Epithelial cell of proximal tubule (primary cell): ENCODE measurements around the gene KRTAP10-11. TPM values are rescaled to one million over a fixed set of nuclear protein-coding genes. Genes with fewer than 3 reads are reported as not detected.

Experiments used
- DNase-seq: peaks from one replicate; pipeline ENCODE4 v3.0.0-alpha.2; 2011; ENCODE audit warnings: low read depth
- H3K4me3 ChIP-seq: 2 replicates; pipeline ENCODE4 v1.5.1; 2011; ENCODE audit warnings: low read depth, mild to moderate bottlenecking, low read length
- total RNA-seq: library from RNA; depleted of rRNA; stranded (reverse); fragments of >200 nt; gene quantifications from 2 replicates; pipeline ENCODE4 v1.2.3, GENCODE V29; 2015
- TF ChIP-seq, protein P1 (sequence below): conservative IDR thresholded peaks from 2 replicates; pipeline ENCODE4 v1.5.1; 2012; ENCODE audit warnings: low read depth, mild to moderate bottlenecking, low read length

The KRTAP10-11 gene
- total RNA-seq, 1 donor from 2014 or later = not detected

DNA sequence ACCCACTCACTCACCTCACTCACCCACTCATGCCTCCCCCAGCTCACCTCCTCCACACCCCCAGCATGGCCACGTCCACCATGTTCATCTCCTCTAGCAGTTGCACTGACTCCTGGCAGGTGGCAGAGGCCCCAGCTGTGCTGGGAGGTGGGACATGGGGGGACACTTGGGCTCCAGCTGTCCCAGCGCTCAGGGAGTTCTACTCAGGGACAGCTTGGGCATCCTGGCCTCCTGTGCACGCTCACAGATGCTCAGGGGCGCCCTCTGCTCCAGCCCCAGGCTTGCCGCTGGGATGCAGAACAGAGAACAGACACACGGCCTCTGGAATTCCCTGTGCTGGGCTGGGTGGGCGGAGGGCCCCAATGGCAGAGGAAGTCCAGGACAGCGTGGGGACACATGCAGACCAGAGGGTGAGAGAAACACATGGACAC, 29.1 kb upstream of the KRTAP10-11 start:
- H3K4me3 ChIP-seq = no peak overlapping the region
- TF ChIP-seq, protein P1, sequence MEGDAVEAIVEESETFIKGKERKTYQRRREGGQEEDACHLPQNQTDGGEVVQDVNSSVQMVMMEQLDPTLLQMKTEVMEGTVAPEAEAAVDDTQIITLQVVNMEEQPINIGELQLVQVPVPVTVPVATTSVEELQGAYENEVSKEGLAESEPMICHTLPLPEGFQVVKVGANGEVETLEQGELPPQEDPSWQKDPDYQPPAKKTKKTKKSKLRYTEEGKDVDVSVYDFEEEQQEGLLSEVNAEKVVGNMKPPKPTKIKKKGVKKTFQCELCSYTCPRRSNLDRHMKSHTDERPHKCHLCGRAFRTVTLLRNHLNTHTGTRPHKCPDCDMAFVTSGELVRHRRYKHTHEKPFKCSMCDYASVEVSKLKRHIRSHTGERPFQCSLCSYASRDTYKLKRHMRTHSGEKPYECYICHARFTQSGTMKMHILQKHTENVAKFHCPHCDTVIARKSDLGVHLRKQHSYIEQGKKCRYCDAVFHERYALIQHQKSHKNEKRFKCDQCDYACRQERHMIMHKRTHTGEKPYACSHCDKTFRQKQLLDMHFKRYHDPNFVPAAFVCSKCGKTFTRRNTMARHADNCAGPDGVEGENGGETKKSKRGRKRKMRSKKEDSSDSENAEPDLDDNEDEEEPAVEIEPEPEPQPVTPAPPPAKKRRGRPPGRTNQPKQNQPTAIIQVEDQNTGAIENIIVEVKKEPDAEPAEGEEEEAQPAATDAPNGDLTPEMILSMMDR = no peak
- no peak for DNase-seq

DNA sequence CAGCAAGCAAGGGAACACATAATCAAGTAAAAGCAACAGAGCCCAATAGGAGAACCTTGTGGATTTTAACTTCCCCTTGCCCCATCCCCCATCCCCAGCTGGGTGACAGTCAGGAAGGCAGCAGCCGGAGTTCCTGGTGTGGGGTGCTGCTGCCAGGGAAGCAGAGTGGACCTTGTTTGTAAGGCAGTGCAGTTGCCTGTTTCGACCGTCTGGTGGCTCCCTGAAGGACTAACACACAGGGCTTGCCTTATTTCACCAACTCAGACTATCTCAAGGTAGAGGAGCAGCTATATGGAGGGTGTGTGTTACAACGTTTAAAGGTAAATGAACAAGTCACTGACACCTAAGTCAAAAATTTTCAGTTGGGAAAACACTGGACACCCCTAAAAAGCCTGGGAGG, 27.7 kb upstream of the KRTAP10-11 start:
- TF ChIP-seq, protein P1 = no peak
- H3K4me3 ChIP-seq = no peak overlapping the region
- DNase-seq = no peak

DNA sequence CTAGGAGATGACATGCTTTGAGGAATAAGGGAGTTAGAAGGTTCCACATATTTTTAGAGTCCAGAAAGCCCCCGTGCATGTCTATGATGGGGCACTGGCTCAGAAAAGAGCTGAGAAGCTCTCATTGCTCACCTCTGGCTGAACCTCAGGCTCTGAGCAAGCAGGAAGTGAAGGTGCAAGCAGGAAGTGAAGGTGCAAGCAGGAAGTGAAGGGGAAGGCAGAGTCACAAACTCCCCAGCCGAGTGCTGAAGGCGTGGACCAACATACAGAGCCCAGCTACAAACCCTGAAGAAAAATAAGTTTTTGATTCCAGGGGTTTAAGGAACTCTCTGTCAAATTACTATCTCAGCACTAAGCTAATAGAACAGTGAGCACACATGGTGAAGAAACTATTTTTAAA, 27.3 kb upstream of the KRTAP10-11 start:
- DNase-seq = no peak
- no peak overlapping the region for H3K4me3 ChIP-seq

DNA sequence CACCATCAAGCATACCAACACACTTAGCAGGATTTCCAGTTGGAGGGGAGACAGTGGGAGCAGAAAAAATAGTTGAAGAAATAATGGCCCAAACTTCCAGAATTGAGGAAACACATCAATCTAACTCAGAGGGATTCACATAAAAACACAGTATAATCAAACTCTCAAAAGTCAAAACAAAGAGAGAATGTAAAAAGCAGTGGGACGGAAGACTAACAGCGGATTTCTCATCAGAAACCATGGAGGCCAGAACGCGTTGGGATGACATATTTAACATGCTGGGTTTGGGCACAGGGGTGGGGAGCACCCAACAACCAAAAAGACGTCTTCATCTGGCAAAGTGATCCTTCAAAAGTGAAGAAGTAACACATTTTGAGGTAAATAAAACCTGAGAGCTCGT, 26.3 kb upstream of the KRTAP10-11 start:
- no peak for DNase-seq
- TF ChIP-seq, protein P1 = no peak
- H3K4me3 ChIP-seq = no peak overlapping the region

More for the DNA sequence above, 27.3 kb upstream of the KRTAP10-11 start:
- TF ChIP-seq, protein P1 = no peak

DNA sequence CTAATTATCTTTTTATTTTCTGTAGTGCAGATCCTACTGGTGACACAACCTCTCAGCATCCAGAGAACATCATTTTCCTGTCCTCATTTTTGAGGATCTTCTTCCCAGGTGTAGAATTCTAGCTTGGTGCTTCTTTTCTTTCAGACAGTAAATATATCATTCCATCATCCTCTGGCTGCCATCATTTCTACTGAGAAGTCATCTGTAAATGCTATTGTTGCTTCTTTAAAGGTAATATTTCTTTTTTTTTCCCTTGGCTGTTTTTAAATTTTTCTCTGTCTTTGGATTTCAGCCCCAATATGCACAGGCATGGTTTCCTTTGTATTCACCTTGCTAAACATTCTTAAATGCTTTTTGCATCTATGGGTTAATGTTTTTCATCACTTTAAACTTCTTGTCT, 22.6 kb upstream of the KRTAP10-11 start:
- no peak overlapping the region for H3K4me3 ChIP-seq
- no peak for DNase-seq
- TF ChIP-seq, protein P1 = no peak

DNA sequence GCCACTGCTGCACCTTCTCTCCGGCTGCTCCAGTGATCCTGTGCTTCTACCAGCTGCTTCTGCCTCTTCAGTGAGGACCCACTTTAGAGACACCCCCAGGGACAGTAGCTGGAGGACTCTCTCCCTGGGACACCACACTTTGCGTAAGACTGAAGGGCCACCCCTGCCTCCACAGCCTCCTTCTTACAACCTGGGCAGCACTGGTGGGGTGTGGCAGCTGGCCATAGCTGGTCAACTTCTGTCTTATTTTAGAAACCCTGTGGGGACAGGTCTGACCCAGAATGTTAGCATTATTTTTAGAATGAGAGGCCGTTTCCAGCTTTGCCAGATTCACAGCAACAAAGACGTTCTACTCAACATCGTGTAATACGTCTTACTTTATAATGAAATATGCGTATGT, 20.5 kb upstream of the KRTAP10-11 start:
- TF ChIP-seq, protein P1 = no peak
- no peak overlapping the region for H3K4me3 ChIP-seq
- no peak for DNase-seq

DNA sequence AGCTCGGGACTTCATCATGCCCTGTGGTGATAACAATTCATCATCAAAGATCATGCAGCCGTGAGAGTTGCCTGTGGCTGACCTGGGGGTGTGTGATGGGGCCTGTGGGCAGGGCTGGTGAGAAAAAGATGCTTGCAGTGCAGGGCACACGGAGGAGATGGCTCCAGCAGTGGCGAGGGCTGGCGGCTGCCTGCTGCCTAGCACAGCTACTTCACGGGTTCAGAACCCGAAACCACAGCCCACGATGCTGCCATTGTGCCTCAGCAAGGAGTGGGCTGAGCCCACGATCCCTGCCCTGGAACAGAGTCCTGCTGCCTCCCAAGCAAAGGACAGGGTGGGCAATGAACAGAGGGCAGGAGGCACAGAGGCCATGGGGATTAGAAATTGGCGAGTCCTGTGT, 20.0 kb upstream of the KRTAP10-11 start:
- TF ChIP-seq, protein P1 = no peak
- H3K4me3 ChIP-seq = no peak overlapping the region
- no peak for DNase-seq
